T follicular helper cell (primary cell): Measurements from ENCODE around the gene DNA2.
"Not testable (repeated sequence)": the region's sequence is repeated elsewhere in the genome, so short reads cannot be mapped to it uniquely, and the experiment has no call there.

Experiments used
- DNase-seq: peaks from one replicate; pipeline ENCODE4 v3.0.0-alpha.2; 2020; ENCODE audit warnings: low read depth

The DNA2 gene

DNA sequence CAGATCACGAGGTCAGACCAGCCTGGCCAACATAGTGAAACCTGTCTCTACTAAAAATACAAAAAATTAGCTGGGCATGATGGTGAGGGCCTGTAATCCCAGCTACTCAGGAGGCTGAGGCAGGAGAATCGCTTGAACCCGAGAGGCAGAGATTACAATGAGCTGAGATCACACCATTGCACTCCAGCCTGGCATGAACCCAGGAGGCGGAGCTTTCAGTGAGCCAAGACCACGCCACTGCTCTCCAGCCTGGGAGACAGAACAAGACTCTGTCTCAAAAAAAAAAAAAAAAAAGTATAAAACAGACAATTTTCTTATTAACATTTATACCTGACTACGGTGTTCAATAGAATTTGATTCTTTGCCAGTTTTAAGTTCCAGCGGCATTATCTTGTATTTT, 22.1 kb downstream of the DNA2 start:
- DNase-seq, result not testable (repeated sequence)

DNA sequence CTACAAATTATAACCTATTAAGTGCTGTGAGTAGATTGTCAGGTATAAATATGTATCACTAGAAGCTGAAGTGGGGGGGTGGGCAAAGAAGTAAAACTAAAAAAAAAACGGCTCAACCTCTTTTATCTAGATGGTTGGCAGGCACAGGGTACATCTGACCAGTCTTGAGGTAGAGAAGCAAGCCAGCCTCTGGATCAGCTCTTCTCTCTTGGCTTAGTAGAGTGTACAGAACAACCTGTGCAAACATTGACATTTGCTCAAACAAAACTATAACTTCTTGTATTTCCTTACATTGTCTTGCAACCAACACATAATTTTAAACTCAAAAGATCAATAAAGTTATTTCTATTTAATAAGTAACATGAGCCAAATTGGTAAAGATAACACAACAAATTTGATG, 25.6 kb downstream of the DNA2 start:
- no peak for DNase-seq

DNA sequence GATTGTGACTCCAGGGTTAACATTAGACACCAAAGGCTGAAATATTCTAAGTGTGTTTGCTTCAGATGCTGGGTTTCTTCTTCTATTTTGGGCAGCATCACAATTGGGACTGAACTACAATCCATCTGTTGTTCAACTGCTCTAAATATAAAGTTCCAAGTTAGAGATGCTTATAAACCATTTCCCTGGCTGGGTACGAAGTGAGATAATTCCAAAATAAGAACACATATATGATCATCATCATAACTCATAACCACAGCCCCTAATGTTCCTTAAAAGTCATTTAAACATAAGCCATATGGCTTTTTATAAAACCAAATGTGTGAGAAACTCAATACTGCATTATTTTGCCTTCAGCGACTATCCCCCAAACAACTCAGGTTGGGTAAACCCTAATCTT, 28.8 kb downstream of the DNA2 start:
- DNase-seq, result no peak

DNA sequence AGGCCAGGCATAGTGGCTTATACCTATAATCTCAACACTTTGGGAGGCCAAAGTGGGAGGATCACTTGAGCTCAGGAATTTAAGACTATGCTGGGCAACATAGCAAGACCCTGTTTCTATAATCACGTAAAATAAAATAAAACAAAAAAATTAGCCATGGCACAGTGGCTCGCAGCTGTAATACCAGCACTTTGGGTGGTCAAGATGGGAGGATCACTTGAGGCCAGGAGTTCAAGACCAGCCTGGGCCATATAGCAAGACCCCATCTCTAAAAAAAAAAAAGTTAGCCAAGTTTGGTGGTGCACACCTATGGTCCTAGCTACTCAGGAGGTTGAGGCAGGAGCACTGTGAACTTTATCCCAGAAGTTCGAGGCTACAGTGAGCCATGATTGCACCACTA, 30.9 kb downstream of the DNA2 start:
- no peak for DNase-seq

DNA sequence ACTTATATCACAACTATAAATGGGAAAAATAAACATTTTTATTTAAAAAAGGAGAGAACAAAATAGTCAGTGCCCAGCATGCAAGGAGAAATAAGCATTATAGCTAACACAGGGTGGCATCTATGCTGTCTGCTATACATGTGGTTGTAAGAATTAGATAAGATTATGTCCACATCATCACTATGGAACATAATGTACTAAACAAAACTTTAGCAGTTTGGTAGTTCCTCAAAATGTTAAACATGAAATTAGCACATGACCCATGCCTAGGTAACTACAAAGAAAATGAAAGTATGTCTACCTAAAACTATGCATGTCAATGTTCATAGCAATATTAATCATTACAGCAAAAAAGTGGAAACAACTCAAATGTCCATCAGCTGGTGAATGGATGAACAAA, 36.0 kb downstream of the DNA2 start:
- no peak for DNase-seq

DNA sequence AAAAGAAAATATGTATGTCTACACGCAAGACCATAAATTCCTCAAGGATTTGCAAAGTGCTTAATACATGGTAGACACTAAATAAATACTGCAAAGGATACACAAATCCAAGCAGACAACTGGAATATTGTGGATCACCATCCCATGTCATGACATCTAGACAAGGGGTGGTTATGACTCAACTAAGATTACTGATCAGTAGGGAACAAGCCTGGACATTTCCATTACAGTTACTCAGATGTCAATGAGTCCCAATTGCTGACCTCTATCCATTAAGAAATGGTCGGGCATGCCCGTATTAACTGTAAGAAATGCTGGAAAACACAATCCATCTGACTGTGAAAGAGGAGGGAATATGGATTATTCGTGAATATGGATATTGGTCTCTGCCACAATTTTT, 37.1 kb downstream of the DNA2 start:
- DNase-seq, result no peak

DNA sequence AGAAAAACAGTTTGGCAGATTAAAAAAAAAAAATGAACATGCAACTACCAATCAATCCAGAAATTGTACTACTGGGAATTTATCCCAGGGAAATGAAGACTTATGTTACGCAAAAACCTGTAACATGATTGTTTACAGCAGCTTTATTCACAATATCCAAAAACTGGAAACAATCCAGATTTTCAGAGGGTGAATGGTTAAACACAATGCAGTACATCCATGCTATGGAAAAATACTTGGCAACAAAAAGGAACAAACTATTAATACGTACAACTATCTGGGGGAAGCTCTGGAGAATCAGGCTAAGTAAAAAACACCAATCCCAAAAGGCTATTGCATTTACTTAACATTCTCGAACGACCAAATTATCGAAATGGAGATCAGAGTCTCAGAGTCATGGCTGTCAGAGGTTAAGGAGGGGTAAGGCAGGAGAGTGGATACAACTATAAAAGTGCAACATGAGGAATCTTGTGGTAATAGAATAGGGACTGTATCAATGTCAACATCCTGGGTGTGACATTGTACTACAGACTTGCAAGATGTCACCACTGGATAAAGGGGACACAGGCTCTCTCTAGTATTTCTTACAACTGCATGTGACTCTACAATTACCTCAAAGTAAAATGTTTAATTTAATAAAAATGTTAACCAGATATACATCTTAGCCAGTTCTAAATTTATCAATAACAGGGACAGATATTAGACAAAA, 43.2 kb downstream of the DNA2 start:
- DNase-seq, result no peak

DNA sequence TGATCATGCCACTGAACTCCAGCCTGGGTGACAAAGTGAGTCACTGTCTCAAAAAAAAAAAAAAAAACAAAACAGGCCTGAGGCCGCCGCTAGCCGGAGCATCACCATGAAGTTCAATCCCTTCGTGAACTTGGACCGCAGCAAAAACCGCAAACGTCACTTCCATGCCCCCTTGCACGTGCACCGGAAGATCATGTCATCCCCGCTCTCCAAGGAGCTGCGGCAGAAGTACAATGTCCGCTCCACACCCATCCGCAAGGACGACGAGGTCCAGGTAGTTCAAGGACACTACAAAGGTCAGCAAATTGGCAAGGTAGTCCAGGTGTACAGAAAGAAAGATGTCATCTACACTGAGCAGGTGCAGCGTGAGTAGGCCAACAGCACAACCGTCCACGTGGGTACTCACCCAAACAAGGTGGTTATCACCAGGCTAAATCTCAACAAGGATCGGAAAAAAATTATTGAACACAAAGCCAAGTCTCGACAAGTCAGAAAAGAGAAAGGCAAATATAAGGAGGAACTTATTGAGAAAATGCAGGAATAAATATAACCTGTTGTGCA, 47.2 kb downstream of the DNA2 start:
- no peak for DNase-seq

DNA sequence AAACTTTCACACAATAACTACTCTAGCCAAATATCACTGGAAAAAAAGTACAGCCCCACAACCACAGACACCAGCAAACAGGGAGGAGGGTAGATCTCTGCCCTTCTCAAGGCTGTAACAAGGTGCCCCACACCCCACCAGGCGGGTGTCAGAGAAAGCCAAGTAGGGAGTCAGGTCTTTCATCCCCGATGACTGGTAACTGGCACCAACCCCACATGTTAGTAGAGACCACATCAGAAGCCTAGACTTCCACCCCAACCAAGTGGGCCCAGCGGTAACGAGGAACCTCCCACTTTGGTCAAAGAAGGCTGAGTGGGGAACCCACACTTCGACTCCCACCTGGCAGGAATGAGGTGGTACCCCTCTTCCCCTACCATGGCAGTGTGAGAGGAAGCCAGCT, 48.3 kb downstream of the DNA2 start:
- DNase-seq, result no peak

DNA sequence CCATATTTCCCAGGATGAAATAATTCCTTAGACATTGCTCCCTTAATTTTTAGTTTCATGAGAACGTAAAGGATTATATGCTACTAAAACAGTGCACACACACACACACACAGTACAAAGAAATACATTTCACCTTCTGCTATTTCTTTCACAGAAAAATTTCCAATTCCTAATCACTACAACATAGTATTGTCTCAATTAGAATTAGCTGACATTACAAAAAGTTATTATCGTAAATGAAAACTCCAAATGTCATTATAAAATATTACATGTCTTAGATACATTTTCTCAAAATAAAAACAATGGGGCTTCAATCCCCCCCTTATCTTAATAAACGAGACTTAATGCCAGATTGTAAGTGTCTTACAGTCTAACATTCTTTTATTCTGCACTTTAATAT, 52.4 kb downstream of the DNA2 start:
- no peak for DNase-seq

DNA sequence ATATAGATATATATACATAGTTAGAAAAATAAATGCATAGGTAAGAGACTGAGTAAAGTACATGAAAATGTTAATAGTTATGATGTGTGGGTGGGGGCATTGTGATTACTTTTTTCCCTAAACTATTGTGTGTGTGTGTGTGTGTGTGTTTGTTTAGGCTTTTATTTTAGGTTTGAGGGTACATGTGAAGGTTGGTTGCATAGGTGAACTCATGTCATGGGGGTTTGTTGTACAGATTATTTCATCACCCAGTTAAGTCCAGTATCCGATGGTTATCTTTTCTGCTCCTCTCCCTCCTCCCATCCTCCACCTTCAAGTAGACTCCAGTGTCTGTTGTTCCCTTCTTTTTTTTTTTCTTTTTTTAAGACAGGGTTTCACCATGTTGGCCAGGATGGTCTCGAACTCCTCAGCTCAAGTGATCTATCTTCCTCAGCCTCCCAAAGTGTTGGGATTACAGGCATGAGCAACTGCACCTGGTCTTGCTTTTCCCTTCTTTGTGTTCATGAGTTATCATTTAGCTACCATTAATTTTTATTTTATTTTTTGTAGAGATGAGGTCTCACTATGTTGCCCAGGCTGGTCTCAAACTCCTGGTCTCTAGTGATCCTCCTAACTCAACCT, 62.8 kb downstream of the DNA2 start:
- no peak for DNase-seq

DNA sequence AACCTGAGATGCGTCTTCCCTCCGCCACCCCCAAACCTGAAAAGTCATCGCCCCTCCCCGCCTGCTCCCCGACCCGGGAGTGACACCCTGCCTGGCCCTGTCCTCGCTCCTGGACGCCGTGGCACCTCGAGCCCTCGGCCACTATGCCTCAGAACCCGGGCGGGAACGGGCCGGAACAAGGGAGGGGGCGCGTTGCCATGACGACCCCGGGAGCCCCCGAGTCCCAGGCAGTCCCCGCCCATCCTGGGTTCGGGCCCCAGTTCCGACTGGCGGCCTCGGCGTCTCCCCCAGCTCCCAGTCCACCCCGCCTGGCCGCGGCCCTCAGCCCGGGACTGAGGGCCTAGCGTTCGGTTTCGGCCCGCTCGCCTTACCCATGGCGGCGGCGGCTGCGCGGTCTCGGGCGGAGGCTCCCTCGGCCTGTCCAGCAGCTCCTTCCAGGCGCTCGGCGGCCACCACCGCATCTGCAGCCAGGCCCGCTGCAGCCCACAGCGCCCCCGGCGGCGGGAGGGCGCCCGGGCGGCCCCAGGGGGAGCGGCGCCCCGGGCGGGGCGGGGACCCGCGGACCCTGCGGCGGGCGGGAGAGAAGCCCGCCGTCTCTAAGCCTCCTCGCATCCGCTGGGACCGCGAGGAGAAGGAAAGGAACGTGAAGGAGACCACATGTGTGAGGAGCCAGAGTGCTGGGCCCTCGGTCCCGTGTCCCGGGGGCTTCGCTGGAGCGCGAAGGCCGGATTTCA, 64.8 kb downstream of the DNA2 start, which contains the start of gene RUFY2:
RUFY2 (minus strand) TSS at position 463 of the 734 bp plus-strand sequence; CDS start at position 375, 88 bp downstream.
- DNase-seq, result peak; percentile 53

DNA sequence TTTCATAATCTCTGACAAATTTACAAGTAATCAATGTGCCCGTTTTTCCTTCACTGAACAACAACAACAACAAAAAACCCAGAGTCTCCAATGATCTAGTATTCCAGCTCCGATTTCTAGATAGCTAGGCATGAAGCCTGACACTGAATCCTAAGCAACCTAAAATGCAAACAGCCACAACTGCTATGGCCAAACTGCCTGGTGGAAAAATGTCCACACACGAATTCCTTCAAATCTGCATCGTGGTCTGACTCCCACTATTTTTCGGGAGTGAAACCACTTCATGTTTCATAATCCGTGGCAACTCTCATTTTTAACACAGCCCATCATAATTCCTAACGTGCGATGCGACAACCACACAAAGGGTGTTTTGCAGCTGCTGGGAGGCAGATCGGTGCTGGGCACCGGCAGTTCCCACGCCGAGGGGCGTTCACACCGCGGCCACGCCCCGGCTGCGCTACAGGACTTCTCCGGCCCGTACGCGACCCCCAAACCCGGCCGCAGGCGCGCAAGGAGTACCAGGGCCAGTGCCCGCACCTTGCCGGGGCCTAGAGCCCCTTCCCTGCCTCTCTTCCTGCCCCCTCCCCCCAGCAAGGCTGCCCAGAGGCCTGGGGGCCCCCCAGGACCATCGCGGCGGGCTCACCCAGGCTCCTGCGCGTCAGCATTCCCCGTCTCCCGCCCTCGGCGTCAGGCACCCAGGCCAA, 65.5 kb downstream of the DNA2 start:
- DNase-seq, result peak; percentile 3

DNA sequence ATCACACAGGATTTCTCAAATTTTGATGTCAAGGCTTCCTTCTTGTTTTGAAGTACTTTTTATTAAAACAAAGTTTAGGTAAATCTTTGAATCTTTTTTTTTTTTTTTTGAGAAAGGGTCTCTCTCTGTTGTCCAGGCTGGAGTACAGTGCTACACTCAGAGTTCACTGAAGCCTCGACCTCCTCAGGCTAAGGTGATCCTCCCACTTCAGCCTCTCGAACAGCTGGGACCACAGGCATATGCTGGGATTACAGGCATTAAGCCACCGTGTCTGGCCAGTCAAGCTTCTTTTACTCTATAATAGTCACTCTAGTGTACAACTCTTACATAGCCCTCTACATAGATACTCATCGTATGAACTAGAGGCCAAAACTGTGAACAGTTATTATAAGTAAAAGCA, 68.1 kb downstream of the DNA2 start:
- DNase-seq, result no peak

DNA sequence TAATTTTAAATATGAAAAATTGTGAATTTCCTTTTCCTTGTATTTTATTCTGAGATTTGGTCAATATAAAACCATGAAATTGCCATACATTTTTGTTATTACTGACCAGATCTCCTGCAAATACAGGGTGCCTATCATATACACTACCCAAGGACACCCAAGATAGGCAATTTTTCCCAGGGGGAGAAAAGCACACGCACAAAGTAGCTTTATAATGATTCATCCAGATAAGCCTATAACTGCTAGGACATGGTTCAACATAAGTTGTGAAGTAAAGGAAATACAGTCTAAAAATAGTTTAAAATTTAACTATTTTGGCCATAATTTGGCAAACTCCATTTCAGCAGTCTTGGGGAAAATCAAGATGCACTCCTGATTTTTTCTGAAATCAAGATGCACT, 69.5 kb downstream of the DNA2 start:
- no peak for DNase-seq

DNA sequence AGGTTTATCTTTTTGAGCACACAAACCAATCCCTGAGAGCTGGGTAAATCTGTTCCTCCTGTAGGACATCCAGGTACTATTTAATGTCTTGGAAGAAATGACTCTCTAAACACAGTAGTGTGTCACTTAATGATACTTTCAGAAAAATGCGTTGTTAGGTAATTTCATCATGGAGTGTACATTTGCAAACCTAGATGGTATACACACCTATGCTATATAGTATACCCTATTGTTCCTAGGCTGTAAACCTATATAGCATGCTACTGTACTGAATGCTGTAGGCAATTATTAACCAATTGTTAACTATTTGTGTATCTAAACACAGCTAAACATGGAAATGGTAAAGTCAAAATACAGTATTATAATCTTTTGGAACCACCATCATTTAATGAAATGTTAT, 74.8 kb downstream of the DNA2 start:
- DNase-seq, result no peak

DNA sequence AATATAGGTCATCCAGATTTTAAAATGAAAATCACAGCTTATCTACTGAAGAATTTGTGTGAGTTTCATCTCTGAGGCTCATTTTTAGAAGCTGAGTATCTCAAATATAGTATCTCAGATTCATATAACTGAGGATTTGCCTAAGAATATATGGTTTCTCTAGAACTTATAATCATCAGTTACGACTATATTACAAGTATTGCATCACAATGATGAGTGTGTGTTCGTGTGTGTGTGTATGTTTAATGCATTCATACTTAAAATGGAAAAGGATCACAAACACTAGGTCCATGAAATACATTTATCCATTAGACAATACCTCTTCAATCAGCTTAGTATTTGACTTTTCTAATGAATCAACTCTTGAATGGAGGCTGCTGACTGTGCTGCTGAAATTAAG, 86.0 kb downstream of the DNA2 start:
- DNase-seq, result no peak

DNA sequence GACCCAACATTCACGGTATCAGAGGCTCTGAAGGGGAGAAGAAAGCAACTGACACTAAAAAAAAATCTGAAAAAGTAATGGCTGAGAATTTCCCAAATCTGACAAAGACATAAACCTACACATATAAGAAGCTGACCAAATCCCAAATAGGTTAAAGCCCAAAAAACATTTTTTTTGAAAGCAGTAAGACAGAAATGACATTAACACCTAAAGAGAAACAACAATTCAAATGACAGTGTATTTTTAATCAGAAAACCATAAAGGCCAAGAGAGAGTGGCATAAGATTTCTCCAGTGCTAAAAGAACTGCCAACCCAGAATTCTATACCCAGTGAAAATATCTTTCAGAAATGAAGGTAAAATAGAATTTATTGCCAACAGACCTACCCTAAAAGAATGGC, 100.2 kb downstream of the DNA2 start:
- DNase-seq, result no peak

DNA sequence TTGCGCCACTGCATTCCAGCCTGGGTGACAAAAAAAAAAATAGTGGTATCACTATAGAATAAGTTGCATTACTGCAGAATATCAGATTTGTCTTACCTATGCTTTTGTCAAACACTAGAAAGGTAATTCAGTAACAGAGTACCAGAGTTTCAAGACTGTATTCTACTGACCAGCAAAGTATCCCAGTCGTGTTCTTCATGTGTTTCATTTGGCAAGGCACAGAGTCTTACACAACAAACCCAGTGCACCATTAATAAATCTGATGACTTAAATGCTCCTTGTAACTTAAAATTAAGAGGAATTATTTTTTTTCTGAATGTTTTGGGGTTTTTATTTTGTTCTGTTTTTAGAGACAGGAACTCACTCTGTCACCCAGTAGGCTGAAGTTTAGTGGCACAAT, 104.7 kb downstream of the DNA2 start:
- no peak for DNase-seq

DNA sequence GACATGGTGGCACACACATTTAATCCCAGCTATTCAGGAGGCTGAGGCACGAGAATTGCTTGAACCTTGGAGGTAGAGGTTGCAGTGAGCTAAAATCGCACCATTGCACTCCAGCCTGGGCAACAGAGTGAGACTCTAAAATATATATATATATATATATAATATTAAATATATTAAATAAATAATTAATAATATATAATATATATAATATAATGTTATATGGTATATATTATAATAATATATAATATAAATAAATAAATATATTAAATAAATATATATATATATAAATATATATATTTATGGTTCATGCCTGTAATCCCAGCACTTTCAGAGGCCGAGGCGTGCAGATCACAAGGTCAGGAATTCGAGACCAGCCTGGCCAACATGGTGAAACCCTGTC, 105.2 kb downstream of the DNA2 start:
- DNase-seq, result no peak

DNA sequence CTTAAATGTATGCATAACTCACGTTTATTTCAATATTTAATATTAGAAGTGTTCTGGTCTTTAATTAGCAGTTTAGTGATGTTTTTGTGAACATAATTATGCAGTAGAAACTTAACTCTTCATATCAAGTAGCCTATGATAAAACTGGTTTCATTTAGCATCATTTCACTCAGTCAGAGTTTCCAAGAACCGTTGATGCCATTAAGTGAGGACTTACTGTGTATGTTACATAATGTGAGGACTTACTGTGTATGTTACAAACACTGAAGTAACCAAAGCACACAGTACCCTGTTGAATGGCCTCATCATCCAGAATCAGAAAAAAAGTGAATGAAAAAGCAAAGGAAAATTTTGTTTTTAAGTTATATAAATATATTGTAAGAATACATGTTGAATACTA, 106.2 kb downstream of the DNA2 start:
- no peak for DNase-seq
